OCI-LY7 (cell line): ENCODE measurements around the gene SMIM44. TPM values are rescaled to one million over a fixed set of nuclear protein-coding genes. Genes with fewer than 3 reads are reported as not detected.

Experiments
- BruUV-seq: library from RNA; stranded (reverse); fragments of 400-500 nt; replicated peaks from 2 replicates; lab custom pipeline; 2021; lab: Mats Ljungman, UMichigan
- CTCF ChIA-PET: fragments of 300-600 bp; sonication (Branson Sonifier 250); formaldehyde crosslinking; loops from one replicate; lab custom pipeline; 2022; ENCODE audit warnings: antibody characterized with exemption; ENCODE audit not compliant: unreplicated experiment; lab: Charles Lee
- POLR2A ChIA-PET: fragments of 300-600 bp; sonication (Branson Sonifier 250); formaldehyde crosslinking; loops from one replicate; lab custom pipeline; 2022; ENCODE audit warnings: antibody characterized with exemption; lab: Charles Lee
- DNase-seq: peaks from one replicate; pipeline ENCODE4 v3.0.0-alpha.2; 2015; ENCODE audit warnings: low spot score
- H2AFZ ChIP-seq: fragments of 200-600 bp; sonication (generic), shearing (Covaris generic); 2 replicates; pipeline ENCODE4 v1.6.1; 2014; ENCODE audit warnings: mild to moderate bottlenecking, antibody characterized with exemption, low read length, moderate library complexity
- H3K27ac ChIP-seq: fragments of 200-600 bp; sonication (generic); 2 replicates; pipeline ENCODE4 v1.5.1; 2014; ENCODE audit warnings: mixed run types, low read depth, mild to moderate bottlenecking, moderate library complexity, low read length, inconsistent platforms; ENCODE audit not compliant: poor library complexity, severe bottlenecking
- H3K36me3 ChIP-seq: fragments of 200-600 bp; sonication (generic); 2 replicates; pipeline ENCODE4 v1.6.1; 2014; ENCODE audit warnings: mild to moderate bottlenecking, antibody characterized with exemption, low read length, moderate library complexity, mixed read lengths; ENCODE audit not compliant: insufficient read depth
- H3K4me1 ChIP-seq: fragments of 200-600 bp; sonication (generic); 2 replicates; pipeline ENCODE4 v1.5.1; 2014; ENCODE audit warnings: mild to moderate bottlenecking, low read length; ENCODE audit not compliant: insufficient read depth, poor library complexity, severe bottlenecking
- H3K4me2 ChIP-seq: fragments of 200-600 bp; sonication (generic); 2 replicates; pipeline ENCODE4 v1.6.1; 2014; ENCODE audit warnings: mild to moderate bottlenecking, low read length
- H3K4me3 ChIP-seq: fragments of 200-600 bp; sonication (generic); 2 replicates; pipeline ENCODE4 v1.5.1; 2014; ENCODE audit warnings: mild to moderate bottlenecking, low read depth, low read length; ENCODE audit not compliant: poor library complexity, severe bottlenecking
- H3K79me2 ChIP-seq: fragments of 200-600 bp; sonication (generic); 2 replicates; pipeline ENCODE4 v1.6.1; 2016; ENCODE audit warnings: low read depth, mild to moderate bottlenecking, low read length, moderate library complexity, mixed read lengths; ENCODE audit not compliant: insufficient read depth
- H3K9me2 ChIP-seq: fragments of 200-600 bp; sonication (generic); 2 replicates; pipeline ENCODE4 v1.6.1; 2016; ENCODE audit warnings: mild to moderate bottlenecking, low read length, mixed read lengths; ENCODE audit not compliant: insufficient read depth
- H3K9me3 ChIP-seq: fragments of 200-600 bp; sonication (generic); 2 replicates; pipeline ENCODE4 v1.6.1; 2014; ENCODE audit warnings: mild to moderate bottlenecking, mixed run types, low read length, mixed read lengths
- H4K20me1 ChIP-seq: fragments of 200-600 bp; sonication (generic); 2 replicates; pipeline ENCODE4 v1.6.1; 2014; ENCODE audit warnings: mild to moderate bottlenecking, antibody characterized with exemption, low read length, moderate library complexity, mixed read lengths; ENCODE audit not compliant: insufficient read depth
- CTCF ChIP-seq: fragments of 200-600 bp; sonication (generic); conservative IDR thresholded peaks from 2 replicates; pipeline ENCODE4 v1.5.1; 2014; ENCODE audit warnings: mild to moderate bottlenecking, antibody characterized with exemption, low read length, moderate library complexity, mixed read lengths
- EZH2phosphoT487 ChIP-seq: fragments of 200-600 bp; sonication (generic); IDR thresholded peaks from 2 replicates; pipeline ENCODE4 v1.6.1; 2018; ENCODE audit warnings: low read depth, borderline replicate concordance, mild to moderate bottlenecking, mixed run types, antibody characterized with exemption, low read length, moderate library complexity, mixed read lengths
- intact Hi-C: fragments of 100-400 bp; cut with micrococcal nuclease; formaldehyde crosslinking; loops from one replicate; pipeline ENCODE4 v1.10.0; 2022; ENCODE audit not compliant: unreplicated experiment
- small RNA-seq: library from RNA; depleted of rRNA; stranded (forward); fragments of <200 nt; gene quantifications from one replicate; pipeline ENCODE3, GENCODE V24; 2014
- total RNA-seq, 2 experiments: library from RNA; depleted of rRNA in 1 of 2; stranded (reverse); fragments of >200 nt in 1 of 2; shearing (Covaris generic) in 1 of 2; gene quantifications; 2 replicates each; pipeline ENCODE4 v1.2.3, GENCODE V29; 2014 to 2022

The SMIM44 gene
- total RNA-seq, 2 experiments from 2014 or later: not detected

GRCh38 chr19:3433313-3433712, 49.9 kb downstream of the SMIM44 start:
- CTCF ChIA-PET: no interaction called here
- no peak overlapping the region for H3K4me2 ChIP-seq
- H4K20me1 ChIP-seq: no peaks in the 10 kb centered on the region
- H2AFZ ChIP-seq: no peak overlapping the region
- no peaks in the 10 kb centered on the region for H3K36me3 ChIP-seq
- H3K9me2 ChIP-seq: no peaks in the 10 kb centered on the region
- no peaks in the 10 kb centered on the region for H3K79me2 ChIP-seq
- no peaks in the 10 kb centered on the region for H3K9me3 ChIP-seq
- DNase-seq: no peak
- BruUV-seq: no TSS peak
- TF ChIP-seq EZH2phosphoT487 (no peak), CTCF (no peak)
- POLR2A ChIA-PET: no interaction called here
- H3K4me1 ChIP-seq: peaks cover 6% of the 10 kb centered on the region
- H3K27ac ChIP-seq: no peak overlapping the region
- H3K4me3 ChIP-seq: no peak overlapping the region
- intact Hi-C loops: loop anchor here (5.0 kb wide), 1 partner anchor 126 kb away; no protein-coding TSS in a partner anchor

Small RNA genes within 50 kb of the gene (small RNA-seq; reads per million reads assigned to genes)
- gene RF00212: not detected

Other genes with a start within 250 kb of the SMIM44 start
- gene NFIC, start 116.9 kb downstream of the SMIM44 start, total RNA-seq (2014; rRNA removed; shearing (Covaris generic)): 1.0 and 1.7 TPM in 2 replicates
- gene NFIC, start 116.9 kb downstream of the SMIM44 start, total RNA-seq (2022): 1.5 and 1.8 TPM in 2 replicates
- 9.9 and 14.4 TPM in 2 replicates for gene SMIM24, start 2.9 kb downstream of the SMIM44 start, total RNA-seq (2014; rRNA removed; shearing (Covaris generic))
- gene SMIM24, start 2.9 kb downstream of the SMIM44 start, total RNA-seq (2022): 6.8 and 11.3 TPM in 2 replicates
- gene DOHH, start 17.2 kb upstream of the SMIM44 start, total RNA-seq (2014; rRNA removed; shearing (Covaris generic)): 12.3 and 13.1 TPM in 2 replicates
- gene DOHH, start 17.2 kb upstream of the SMIM44 start, total RNA-seq (2022): 9.8 and 11.3 TPM in 2 replicates
- 39.8 and 61.2 TPM in 2 replicates for gene FZR1, start 22.9 kb upstream of the SMIM44 start, total RNA-seq (2014; rRNA removed; shearing (Covaris generic))
- 65.3 and 67.9 TPM in 2 replicates for gene FZR1, start 22.9 kb upstream of the SMIM44 start, total RNA-seq (2022)
- gene TEKTIP1, start 55.7 kb upstream of the SMIM44 start, total RNA-seq (2014; rRNA removed; shearing (Covaris generic)): 0.44 and 1.1 TPM in 2 replicates
- gene TEKTIP1, start 55.7 kb upstream of the SMIM44 start, total RNA-seq (2022): 7.0 and 9.7 TPM in 2 replicates
- gene MFSD12, start 74.1 kb upstream of the SMIM44 start, total RNA-seq (2014; rRNA removed; shearing (Covaris generic)): 74.4 and 79.4 TPM in 2 replicates
- gene MFSD12, start 74.1 kb upstream of the SMIM44 start, total RNA-seq (2022): 72.6 and 78.8 TPM in 2 replicates
- 105 and 119 TPM in 2 replicates for gene HMG20B, start 89.5 kb upstream of the SMIM44 start, total RNA-seq (2014; rRNA removed; shearing (Covaris generic))
- gene HMG20B, start 89.5 kb upstream of the SMIM44 start, total RNA-seq (2022): 91.0 and 108 TPM in 2 replicates
- not detected in 2 replicates for gene GIPC3, start 102.0 kb upstream of the SMIM44 start, total RNA-seq (2014; rRNA removed; shearing (Covaris generic))
- gene GIPC3, start 102.0 kb upstream of the SMIM44 start, total RNA-seq (2022): not detected in 2 replicates
- not detected in 2 replicates for gene TBXA2R, start 123.4 kb upstream of the SMIM44 start, total RNA-seq (2014; rRNA removed; shearing (Covaris generic))
- gene TBXA2R, start 123.4 kb upstream of the SMIM44 start, total RNA-seq (2022): not detected in 2 replicates
- 35.9 and 38.6 TPM in 2 replicates for gene CACTIN, start 143.3 kb upstream of the SMIM44 start, total RNA-seq (2014; rRNA removed; shearing (Covaris generic))
- 33.0 and 34.2 TPM in 2 replicates for gene CACTIN, start 143.3 kb upstream of the SMIM44 start, total RNA-seq (2022)
- gene PIP5K1C, start 217.0 kb upstream of the SMIM44 start, total RNA-seq (2014; rRNA removed; shearing (Covaris generic)): 6.3 and 7.6 TPM in 2 replicates
- gene PIP5K1C, start 217.0 kb upstream of the SMIM44 start, total RNA-seq (2022): 13.7 and 15.1 TPM in 2 replicates
- gene TJP3, start 224.9 kb upstream of the SMIM44 start, total RNA-seq (2014; rRNA removed; shearing (Covaris generic)): 0.69 and 1.8 TPM in 2 replicates
- gene TJP3, start 224.9 kb upstream of the SMIM44 start, total RNA-seq (2022): 1.8 and 2.3 TPM in 2 replicates